Colonic mucosa (tissue), 4 donors: ENCODE results near the gene SIM2. TPM values are rescaled to one million over a fixed set of nuclear protein-coding genes. Genes with fewer than 3 reads are reported as not detected.
A peak's percentile ranks its signal among the peaks of the same experiment; 100 is the strongest.

Experiments
- DNase-seq: peaks from one replicate; pipeline ENCODE4 v3.0.0-alpha.2; 2020
- H3K27ac ChIP-seq: fragments of 200-600 bp; one replicate; pipeline ENCODE4 v1.8.0; 2021
- H3K27me3 ChIP-seq: fragments of 200-600 bp; one replicate; pipeline ENCODE4 v1.8.0; 2021
- H3K36me3 ChIP-seq: fragments of 200-600 bp; one replicate; pipeline ENCODE4 v1.8.0; 2021
- H3K4me1 ChIP-seq: fragments of 200-600 bp; one replicate; pipeline ENCODE4 v1.8.0; 2021; ENCODE audit warnings: mild to moderate bottlenecking
- H3K4me3 ChIP-seq: fragments of 200-600 bp; one replicate; pipeline ENCODE4 v1.8.0; 2021
- H3K9ac ChIP-seq, 2 donors: one replicate each; pipeline ENCODE4 v1.7.0; 2013; ENCODE audit warnings: control low read depth in 2 of 2, low read depth in 2 of 2, low read length in 2 of 2
- H3K9me3 ChIP-seq: fragments of 200-600 bp; one replicate; pipeline ENCODE4 v1.8.0; 2021
- intact Hi-C: fragments of 100-400 bp; cut with DNase I; formaldehyde crosslinking; loops from one replicate; pipeline ENCODE4 v1.14.1; 2022
- total RNA-seq, 2 donors: library from RNA; stranded (reverse); fragmentation: NEBNext Ultra II Directional in 1 of 2; extraction: Animal tissue kit (Norgen Biotek cat#: 25700) in 1 of 2; gene quantifications; one replicate each; pipeline ENCODE4 v1.2.1, GENCODE V29; 2021
- TF ChIP-seq, protein P1 (sequence below): fragments of 200-600 bp; IDR thresholded peaks from one replicate; pipeline ENCODE4 v1.8.0; 2022; ENCODE audit warnings: antibody characterized with exemption, mild to moderate bottlenecking
- donor health status: healthy.
- donor health status: DM: no; HTN: no; CAD: no.
- donor health status: DM: no; HTN: no; CAD: no.

The SIM2 gene
- total RNA-seq, 2 donors from 2014 or later, result 0.07 to 0.08 TPM

- H3K9ac ChIP-seq, result no peak overlapping the region
- H3K4me1 ChIP-seq, result peaks cover 8% of the 10 kb centered on the region
- H3K27ac ChIP-seq, result no peak overlapping the region
- H3K36me3 ChIP-seq, result no peaks in the 10 kb centered on the region
- H3K4me3 ChIP-seq, result peak overlapping the region; percentile 8
- peaks cover 99% of the 10 kb centered on the region for H3K27me3 ChIP-seq
- TF ChIP-seq, protein P1, sequence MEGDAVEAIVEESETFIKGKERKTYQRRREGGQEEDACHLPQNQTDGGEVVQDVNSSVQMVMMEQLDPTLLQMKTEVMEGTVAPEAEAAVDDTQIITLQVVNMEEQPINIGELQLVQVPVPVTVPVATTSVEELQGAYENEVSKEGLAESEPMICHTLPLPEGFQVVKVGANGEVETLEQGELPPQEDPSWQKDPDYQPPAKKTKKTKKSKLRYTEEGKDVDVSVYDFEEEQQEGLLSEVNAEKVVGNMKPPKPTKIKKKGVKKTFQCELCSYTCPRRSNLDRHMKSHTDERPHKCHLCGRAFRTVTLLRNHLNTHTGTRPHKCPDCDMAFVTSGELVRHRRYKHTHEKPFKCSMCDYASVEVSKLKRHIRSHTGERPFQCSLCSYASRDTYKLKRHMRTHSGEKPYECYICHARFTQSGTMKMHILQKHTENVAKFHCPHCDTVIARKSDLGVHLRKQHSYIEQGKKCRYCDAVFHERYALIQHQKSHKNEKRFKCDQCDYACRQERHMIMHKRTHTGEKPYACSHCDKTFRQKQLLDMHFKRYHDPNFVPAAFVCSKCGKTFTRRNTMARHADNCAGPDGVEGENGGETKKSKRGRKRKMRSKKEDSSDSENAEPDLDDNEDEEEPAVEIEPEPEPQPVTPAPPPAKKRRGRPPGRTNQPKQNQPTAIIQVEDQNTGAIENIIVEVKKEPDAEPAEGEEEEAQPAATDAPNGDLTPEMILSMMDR, result no peak
- H3K9me3 ChIP-seq, result no peaks in the 10 kb centered on the region
- intact Hi-C loops, result no loop called here
- DNase-seq, result no peak
Measured at GRCh38 chr21:36700295-36700970, 1.5 kb downstream of the SIM2 start.

DNA sequence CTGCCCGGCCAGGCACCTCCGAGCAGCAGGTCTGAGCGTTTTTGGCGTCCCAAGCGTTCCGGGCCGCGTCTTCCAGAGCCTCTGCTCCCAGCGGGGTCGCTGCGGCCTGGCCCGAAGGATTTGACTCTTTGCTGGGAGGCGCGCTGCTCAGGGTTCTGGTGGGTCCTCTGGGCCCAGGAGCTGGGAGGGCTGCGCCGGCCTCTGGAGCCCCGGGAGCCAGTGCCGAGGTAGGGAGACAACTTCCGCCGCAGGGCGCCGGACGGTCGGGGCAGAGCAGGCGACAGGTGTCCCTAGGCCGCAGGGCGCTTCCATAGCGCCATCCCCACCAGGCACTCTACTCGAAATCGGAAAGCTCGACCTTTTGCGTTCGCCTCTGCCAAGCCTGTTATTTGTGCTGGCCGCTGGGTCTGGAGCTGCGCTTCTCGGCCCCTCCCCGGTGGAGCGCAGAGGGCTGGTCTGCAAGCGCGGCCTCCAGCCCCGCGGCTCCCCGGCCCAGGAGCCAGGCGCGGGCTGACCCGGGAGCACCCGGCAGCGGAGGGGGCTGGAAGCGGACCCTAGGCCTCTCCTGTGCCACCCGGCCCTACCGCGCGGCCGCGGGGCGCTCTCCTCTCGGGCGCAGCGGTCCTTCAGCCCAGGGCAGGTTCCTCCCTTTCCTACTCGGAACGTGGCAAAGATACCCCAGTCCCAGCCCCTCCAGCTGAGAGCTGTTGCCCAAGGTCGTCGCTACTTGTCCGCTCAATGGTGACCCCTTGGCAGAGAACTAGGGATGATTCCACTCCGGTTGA is 2.2 kb downstream of the SIM2 start:
- H3K9ac ChIP-seq, result no peak overlapping the region
- H3K27me3 ChIP-seq, result peaks cover 99% of the 10 kb centered on the region
- H3K36me3 ChIP-seq, result no peaks in the 10 kb centered on the region
- intact Hi-C loops, result no loop called here
- no peaks in the 10 kb centered on the region for H3K9me3 ChIP-seq
- peaks cover 8% of the 10 kb centered on the region for H3K4me1 ChIP-seq
- TF ChIP-seq, protein P1, result no peak
- H3K27ac ChIP-seq, result no peak overlapping the region
- H3K4me3 ChIP-seq, result peak overlapping the region; percentile 8
- no peak for DNase-seq

GRCh38 chr21:36701756-36702621 is 3.1 kb downstream of the SIM2 start:
- no peak overlapping the region for H3K4me3 ChIP-seq
- peaks cover 100% of the 10 kb centered on the region for H3K27me3 ChIP-seq
- H3K4me1 ChIP-seq, result peaks cover 8% of the 10 kb centered on the region
- TF ChIP-seq, protein P1, result no peak
- no peak for DNase-seq
- H3K9ac ChIP-seq, result no peak overlapping the region
- H3K27ac ChIP-seq, result no peak overlapping the region
- no peaks in the 10 kb centered on the region for H3K36me3 ChIP-seq
- no peaks in the 10 kb centered on the region for H3K9me3 ChIP-seq
- intact Hi-C loops, result no loop called here

DNA sequence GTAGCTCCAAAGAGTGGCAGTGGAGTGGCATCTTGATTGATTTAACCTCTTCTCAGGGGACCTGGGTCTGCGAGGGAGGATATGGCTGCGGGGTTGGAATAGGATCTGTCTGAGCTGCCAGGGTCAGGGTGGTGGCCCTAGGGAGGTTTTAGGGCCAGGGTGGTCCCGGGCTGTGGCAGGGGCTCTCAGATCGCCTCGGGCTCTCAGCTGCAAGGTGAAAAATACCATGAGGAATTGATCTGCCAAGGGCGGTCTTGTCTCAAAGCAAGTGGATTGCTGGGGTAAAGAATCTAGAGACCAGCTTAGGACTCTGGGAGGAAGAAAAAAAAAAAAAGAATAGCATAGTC is 3.7 kb downstream of the SIM2 start:
- no peak overlapping the region for H3K27ac ChIP-seq
- TF ChIP-seq, protein P1, result no peak

DNA sequence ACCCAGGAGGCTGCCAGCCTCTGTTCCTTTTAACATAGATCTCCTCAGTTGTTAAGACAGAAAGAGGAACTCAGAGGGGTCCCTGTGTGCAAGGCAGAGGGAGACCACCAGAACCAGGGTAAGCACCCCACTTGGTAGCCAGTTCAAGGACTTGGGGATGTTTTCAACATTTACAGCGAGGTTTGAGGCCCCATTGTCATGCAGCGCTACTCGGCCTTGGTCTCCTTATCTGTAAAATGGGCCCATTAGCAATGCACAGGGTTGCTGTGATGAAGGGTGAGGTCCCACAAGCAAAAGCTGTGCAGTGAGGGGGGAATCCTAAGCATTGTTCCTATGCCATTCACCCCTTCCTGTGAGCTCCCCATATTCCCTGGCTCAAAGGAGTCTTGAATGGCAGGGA is 4.2 kb downstream of the SIM2 start:
- H3K4me3 ChIP-seq, result no peak overlapping the region
- H3K9ac ChIP-seq, result no peak overlapping the region
- peaks cover 8% of the 10 kb centered on the region for H3K4me1 ChIP-seq

More for the DNA sequence above, 3.7 kb downstream of the SIM2 start:
- Histone ChIP-seq H3K27me3 (peaks cover 100% of the 10 kb centered on the region), H3K9ac (no peak overlapping the region), H3K9me3 (no peaks in the 10 kb centered on the region), H3K4me3 (no peak overlapping the region), H3K36me3 (no peaks in the 10 kb centered on the region), H3K4me1 (peaks cover 8% of the 10 kb centered on the region)
- no peak for DNase-seq
- intact Hi-C loops, result no loop called here

More for the DNA sequence above, 4.2 kb downstream of the SIM2 start:
- no peak for DNase-seq
- intact Hi-C loops, result no loop called here
- no peaks in the 10 kb centered on the region for H3K36me3 ChIP-seq
- TF ChIP-seq, protein P1, result no peak
- peaks cover 100% of the 10 kb centered on the region for H3K27me3 ChIP-seq
- no peaks in the 10 kb centered on the region for H3K9me3 ChIP-seq
- no peak overlapping the region for H3K27ac ChIP-seq
